ENCODE results near the gene LGR4.

- TF ChIP-seq CTCF (IDR thresholded peaks at IDR 0.05 in 8 of 11, conservative IDR thresholded peaks at IDR 0.05 in 3 of 11) = no peak
- no peak for TF ChIP-seq POLR2A (IDR thresholded peaks at IDR 0.05)
These were observed 115.9 kb downstream of the LGR4 start for GRCh38 chr11:27356624-27357222.
